GM18517 (cell line): Measurements from ENCODE around the gene ETV5.

Experiments
- ATAC-seq: cut with Tn5 transposase; IDR thresholded peaks from one replicate; pipeline ENCODE4 v1.9.1; 2021; ENCODE audit warnings: mild to moderate bottlenecking, moderate library complexity; ENCODE audit not compliant: unreplicated experiment

The ETV5 gene

GRCh38 chr3:186097317-186097662, 11.6 kb downstream of the ETV5 start:
- no peak for ATAC-seq

- ATAC-seq = no peak
Measured at GRCh38 chr3:186096290-186096689, 12.6 kb downstream of the ETV5 start.

- no peak for ATAC-seq
Measured at GRCh38 chr3:186095561-186096081, 13.3 kb downstream of the ETV5 start.

GRCh38 chr3:186094696-186095425, 14.0 kb downstream of the ETV5 start:
- ATAC-seq = no peak

GRCh38 chr3:186094271-186094670, 14.6 kb downstream of the ETV5 start:
- no peak for ATAC-seq

- ATAC-seq = no peak
Measured at GRCh38 chr3:186093271-186093900, 15.5 kb downstream of the ETV5 start.

GRCh38 chr3:186092360-186093070, 16.4 kb downstream of the ETV5 start:
- no peak for ATAC-seq

GRCh38 chr3:186090901-186091300, 18.0 kb downstream of the ETV5 start:
- ATAC-seq = no peak

GRCh38 chr3:186088335-186088734, 20.6 kb downstream of the ETV5 start:
- no peak for ATAC-seq

GRCh38 chr3:186084264-186084663, 24.6 kb downstream of the ETV5 start:
- ATAC-seq = no peak

GRCh38 chr3:186083746-186084145, 25.1 kb downstream of the ETV5 start:
- ATAC-seq = no peak

GRCh38 chr3:186082150-186082549, 26.7 kb downstream of the ETV5 start:
- no peak for ATAC-seq

- no peak for ATAC-seq
Measured at GRCh38 chr3:186081678-186082077, 27.2 kb downstream of the ETV5 start.

GRCh38 chr3:186080849-186081438, 27.9 kb downstream of the ETV5 start:
- no peak for ATAC-seq

- ATAC-seq = no peak
Measured at GRCh38 chr3:186079925-186080324, 29.0 kb downstream of the ETV5 start.

- ATAC-seq = no peak
Measured at GRCh38 chr3:186077466-186077865, 31.4 kb downstream of the ETV5 start.

GRCh38 chr3:186075931-186076567, 32.8 kb downstream of the ETV5 start:
- no peak for ATAC-seq

GRCh38 chr3:186075489-186075888, 33.4 kb downstream of the ETV5 start:
- no peak for ATAC-seq

- ATAC-seq = no peak
Measured at GRCh38 chr3:186073641-186074040, 35.2 kb downstream of the ETV5 start.

GRCh38 chr3:186070996-186071395, 37.9 kb downstream of the ETV5 start:
- no peak for ATAC-seq

- ATAC-seq = no peak
Measured at GRCh38 chr3:186070550-186070949, 38.3 kb downstream of the ETV5 start.
